Lower leg skin (tissue), 3 donors: ENCODE data around the gene CALML6.

Source experiments
- POLR2A ChIP-seq, 2 donors: fragments of 450-650 bp; IDR thresholded peaks; one replicate each; pipeline ENCODE4 v1.6.1; 2016 to 2017; ENCODE audit warnings: antibody characterized with exemption in 2 of 2, mild to moderate bottlenecking in 1 of 2, moderate library complexity in 1 of 2
- TF ChIP-seq, protein P1 (sequence below), 3 donors: fragments of 450-650 bp; IDR thresholded peaks; one replicate each; pipeline ENCODE4 v1.5.1; 2016; ENCODE audit warnings: antibody characterized with exemption in 3 of 3, mild to moderate bottlenecking in 3 of 3, moderate library complexity in 2 of 3

DNA sequence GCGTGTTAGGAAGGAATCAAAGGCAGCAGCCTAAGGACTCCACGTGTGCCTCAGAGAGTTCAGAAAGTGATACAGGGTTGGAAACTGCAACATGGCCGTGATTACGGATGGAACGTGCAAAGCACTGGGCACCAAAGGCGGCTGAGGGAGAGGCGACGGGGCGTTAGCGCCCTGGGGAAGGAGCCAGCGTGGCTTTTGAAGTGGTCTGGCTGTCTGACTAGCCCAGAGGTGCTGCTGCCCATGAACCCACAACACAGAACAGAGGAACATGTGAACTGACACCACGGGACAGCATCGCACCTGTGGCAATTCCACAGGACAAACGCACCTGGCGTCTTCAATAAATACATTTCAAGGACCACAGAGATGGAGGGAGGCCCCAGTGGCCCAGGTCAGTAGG lies 22.0 kb downstream of the CALML6 start:
- TF ChIP-seq, protein P1, sequence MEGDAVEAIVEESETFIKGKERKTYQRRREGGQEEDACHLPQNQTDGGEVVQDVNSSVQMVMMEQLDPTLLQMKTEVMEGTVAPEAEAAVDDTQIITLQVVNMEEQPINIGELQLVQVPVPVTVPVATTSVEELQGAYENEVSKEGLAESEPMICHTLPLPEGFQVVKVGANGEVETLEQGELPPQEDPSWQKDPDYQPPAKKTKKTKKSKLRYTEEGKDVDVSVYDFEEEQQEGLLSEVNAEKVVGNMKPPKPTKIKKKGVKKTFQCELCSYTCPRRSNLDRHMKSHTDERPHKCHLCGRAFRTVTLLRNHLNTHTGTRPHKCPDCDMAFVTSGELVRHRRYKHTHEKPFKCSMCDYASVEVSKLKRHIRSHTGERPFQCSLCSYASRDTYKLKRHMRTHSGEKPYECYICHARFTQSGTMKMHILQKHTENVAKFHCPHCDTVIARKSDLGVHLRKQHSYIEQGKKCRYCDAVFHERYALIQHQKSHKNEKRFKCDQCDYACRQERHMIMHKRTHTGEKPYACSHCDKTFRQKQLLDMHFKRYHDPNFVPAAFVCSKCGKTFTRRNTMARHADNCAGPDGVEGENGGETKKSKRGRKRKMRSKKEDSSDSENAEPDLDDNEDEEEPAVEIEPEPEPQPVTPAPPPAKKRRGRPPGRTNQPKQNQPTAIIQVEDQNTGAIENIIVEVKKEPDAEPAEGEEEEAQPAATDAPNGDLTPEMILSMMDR (IDR thresholded peaks at IDR 0.05): no peak
- TF ChIP-seq POLR2A (IDR thresholded peaks at IDR 0.05): no peak
